EL (cell line): ENCODE measurements around the gene RARS2.

Experiments used
- DNase-seq: peaks from one replicate; pipeline ENCODE4 v3.0.0-alpha.2; 2016

The RARS2 gene

GRCh38 chr6:87573307-87574024 is 16.3 kb downstream of the RARS2 start:
- DNase-seq, result no peak

GRCh38 chr6:87572883-87573282 is 16.9 kb downstream of the RARS2 start:
- no peak for DNase-seq

- DNase-seq, result peak; percentile 28
These were observed 17.8 kb downstream of the RARS2 start for GRCh38 chr6:87572021-87572420.

- DNase-seq, result no peak
These were observed 28.8 kb downstream of the RARS2 start for GRCh38 chr6:87561017-87561416.

- peak; percentile 46 for DNase-seq
These were observed 31.3 kb downstream of the RARS2 start for GRCh38 chr6:87558446-87558845.

- no peak for DNase-seq
These were observed 34.3 kb downstream of the RARS2 start for GRCh38 chr6:87555506-87555905.

- no peak for DNase-seq
These were observed 36.5 kb downstream of the RARS2 start for GRCh38 chr6:87553159-87553765.

GRCh38 chr6:87551799-87552198 is 38.0 kb downstream of the RARS2 start:
- no peak for DNase-seq

- no peak for DNase-seq
These were observed 45.4 kb downstream of the RARS2 start for GRCh38 chr6:87544474-87544735.

GRCh38 chr6:87543696-87544473 is 45.9 kb downstream of the RARS2 start:
- DNase-seq, result no peak

GRCh38 chr6:87541744-87542143 is 48.0 kb downstream of the RARS2 start:
- DNase-seq, result no peak

GRCh38 chr6:87541041-87541440 is 48.7 kb downstream of the RARS2 start:
- no peak for DNase-seq

- DNase-seq, result no peak
These were observed 49.2 kb downstream of the RARS2 start for GRCh38 chr6:87540539-87540938.

- no peak for DNase-seq
These were observed 50.2 kb downstream of the RARS2 start for GRCh38 chr6:87539554-87539953.

GRCh38 chr6:87538510-87539260 is 51.1 kb downstream of the RARS2 start:
- no peak for DNase-seq

GRCh38 chr6:87534377-87535047 is 55.3 kb downstream of the RARS2 start:
- DNase-seq, result no peak

GRCh38 chr6:87529221-87529620 is 60.6 kb downstream of the RARS2 start:
- no peak for DNase-seq

GRCh38 chr6:87522686-87523085 is 67.1 kb downstream of the RARS2 start:
- no peak for DNase-seq

- no peak for DNase-seq
These were observed 71.3 kb downstream of the RARS2 start for GRCh38 chr6:87518453-87518852.

- no peak for DNase-seq
These were observed 75.0 kb downstream of the RARS2 start for GRCh38 chr6:87514831-87515230.

GRCh38 chr6:87504441-87504840 is 85.3 kb downstream of the RARS2 start:
- no peak for DNase-seq

GRCh38 chr6:87501809-87502572 is 87.8 kb downstream of the RARS2 start:
- no peak for DNase-seq
